HepG2 (cell line): Measurements from ENCODE around the gene PDE4D. TPM values are rescaled to one million over a fixed set of nuclear protein-coding genes. Genes with fewer than 3 reads are reported as not detected.
A peak's percentile ranks its signal among the peaks of the same experiment; 100 is the strongest.

Experiments used
- ATAC-seq: fragments of 200-7000 bp; cut with Tn5 transposase; 3 replicates; pipeline ENCODE4 v1.9.1; 2020; ENCODE audit warnings: mild to moderate bottlenecking, moderate library complexity
- BruUV-seq: library from RNA; stranded (reverse); fragments of 400-500 nt; replicated peaks from 2 replicates; lab custom pipeline; 2021; lab: Mats Ljungman, UMichigan
- CTCF ChIA-PET: fragments of 300-600 bp; formaldehyde crosslinking; extraction: SDS; loops from one replicate; lab custom pipeline; 2021; ENCODE audit warnings: low total read pairs, inconsistent platforms, low intra/inter-chr PET ratio; lab: Yijun Ruan, JAX
- POLR2A ChIA-PET: fragments of 350-600 bp; sonication (Branson Sonifier 250); formaldehyde crosslinking; loops from one replicate; lab custom pipeline; 2020; ENCODE audit warnings: antibody characterized with exemption, inconsistent platforms; lab: Yijun Ruan, JAX
- DNase-seq: peaks from one replicate; pipeline ENCODE4 v3.0.0-alpha.2; 2015; ENCODE audit warnings: low spot score
- FAIRE-seq: peaks from 3 replicates; lab custom pipeline; 2011; peaks lifted over from hg19 to GRCh38; lab: Jason Lieb, UNC
- H2AFZ ChIP-seq: one replicate; pipeline ENCODE4 v1.6.1; 2011; ENCODE audit warnings: low read length, inconsistent platforms
- H3K27ac ChIP-seq: fragments of 300-600 bp; 3 replicates; pipeline ENCODE4 v1.8.0; 2011; ENCODE audit warnings: mixed run types, mild to moderate bottlenecking, mixed read lengths, low read length, inconsistent platforms; ENCODE audit not compliant: insufficient read depth; ENCODE audit errors: extremely low read length
- H3K27me3 ChIP-seq, 2 experiments: fragments of 200-600 bp in 1 of 2; 2 replicates in 1 of 2; 3 replicates in 1 of 2; pipeline versions ENCODE4 v1.6.0 to v1.8.0; 2011; ENCODE audit warnings: low read length in 2 of 2, mild to moderate bottlenecking in 2 of 2, moderate library complexity in 2 of 2, inconsistent platforms in 1 of 2; ENCODE audit not compliant: insufficient read depth in 2 of 2, control insufficient read depth in 1 of 2
- H3K36me3 ChIP-seq, 2 experiments: fragments of 200-600 bp in 1 of 2; replicated peaks in 1 of 2; 2 replicates in 1 of 2; 3 replicates in 1 of 2; pipeline versions ENCODE4 v1.5.1 to v1.8.0; 2011; ENCODE audit warnings: low read length in 2 of 2, inconsistent platforms in 1 of 2; ENCODE audit not compliant: insufficient read depth in 2 of 2, control insufficient read depth in 1 of 2
- H3K4me1 ChIP-seq: 2 replicates; pipeline ENCODE4 v1.5.1; 2012; ENCODE audit warnings: low read length, inconsistent platforms; ENCODE audit not compliant: insufficient read depth
- H3K4me2 ChIP-seq: 2 replicates; pipeline ENCODE4 v1.6.0; 2011; ENCODE audit warnings: low read depth, low read length, inconsistent platforms
- H3K4me3 ChIP-seq, 3 experiments: fragments of 200-600 bp in 1 of 3; sonication (generic), shearing (Covaris generic) in 1 of 3; replicated peaks in 1 of 3; 2 replicates each; pipeline ENCODE4 v1.5.1; 2011 to 2016; ENCODE audit warnings: low read length in 3 of 3, inconsistent platforms in 2 of 3, low read depth in 2 of 3, mild to moderate bottlenecking in 2 of 3, control low read depth in 1 of 3, mixed read lengths in 1 of 3; ENCODE audit not compliant: insufficient read depth in 1 of 3
- H3K79me2 ChIP-seq: one replicate; pipeline ENCODE4 v1.6.1; 2011; ENCODE audit warnings: low read length, inconsistent platforms; ENCODE audit not compliant: insufficient read depth
- H3K9ac ChIP-seq: 2 replicates; pipeline ENCODE4 v1.6.0; 2011; ENCODE audit warnings: mild to moderate bottlenecking, low read depth, low read length, inconsistent platforms; ENCODE audit not compliant: insufficient read depth
- H3K9me3 ChIP-seq: 2 replicates; pipeline ENCODE4 v1.5.1; 2012; ENCODE audit warnings: mild to moderate bottlenecking, low read length
- H4K20me1 ChIP-seq: 2 replicates; pipeline ENCODE4 v1.6.0; 2011; ENCODE audit warnings: inconsistent platforms, mild to moderate bottlenecking, low read length, moderate library complexity; ENCODE audit not compliant: insufficient read depth
- AFF4 ChIP-seq: sonication (generic); formaldehyde crosslinking; IDR thresholded peaks from 2 replicates; pipeline ENCODE4 v1.4.0; 2020; ENCODE audit warnings: missing genetic modification reagents
- AGO1 ChIP-seq: fragments of 200-400 bp; formaldehyde crosslinking; IDR thresholded peaks from 2 replicates; pipeline ENCODE4 v1.6.1; 2017; ENCODE audit warnings: mild to moderate bottlenecking, low read depth, low read length, moderate library complexity; ENCODE audit not compliant: poor library complexity, severe bottlenecking
- CEBPB ChIP-seq: IDR thresholded peaks from 2 replicates; pipeline ENCODE4 v1.6.1; 2011; ENCODE audit warnings: low read depth, low read length, improper control_type of control experiment, borderline replicate concordance
- FOXA3 ChIP-seq: IDR thresholded peaks from 2 replicates; pipeline ENCODE4 v1.6.1; 2016; ENCODE audit warnings: missing genetic modification reagents, missing compliant biosample characterization
- HNRNPLL ChIP-seq: fragments of 200-400 bp; formaldehyde crosslinking; IDR thresholded peaks from 2 replicates; pipeline ENCODE4 v1.6.1; 2017; ENCODE audit warnings: mild to moderate bottlenecking, low read depth, low read length; ENCODE audit not compliant: poor library complexity, severe bottlenecking
- RFX5 ChIP-seq: IDR thresholded peaks from 2 replicates; pipeline ENCODE4 v1.6.1; 2011; ENCODE audit warnings: low read depth, low read length, improper control_type of control experiment
- SAFB2 ChIP-seq: sonication (generic); formaldehyde crosslinking; IDR thresholded peaks from 2 replicates; pipeline ENCODE4 v1.5.1; 2020; ENCODE audit warnings: missing genetic modification reagents, low read depth, mild to moderate bottlenecking, borderline replicate concordance
- SMC3 ChIP-seq: IDR thresholded peaks from 2 replicates; pipeline ENCODE4 v1.6.1; 2011; ENCODE audit warnings: low read length, improper control_type of control experiment
- STAT6 ChIP-seq: sonication (generic); formaldehyde crosslinking; IDR thresholded peaks from 2 replicates; pipeline ENCODE4 v1.4.0; 2020; ENCODE audit warnings: missing genetic modification reagents, mild to moderate bottlenecking, borderline replicate concordance
- ZNF703 ChIP-seq: sonication (generic); formaldehyde crosslinking; IDR thresholded peaks from 2 replicates; pipeline ENCODE4 v1.5.1; 2020; ENCODE audit warnings: missing genetic modification reagents, mild to moderate bottlenecking, moderate library complexity, borderline replicate concordance
- WGBS: methylation state at CpG from one replicate; pipeline ENCODE4 v1.1.6; 2017; ENCODE audit warnings: low lambda C conversion rate; 5-methylcytosine and 5-hydroxymethylcytosine counted together
- in situ Hi-C: cut with HindIII; loops from 2 replicates; pipeline ENCODE4 v1.10.0; 2017; ENCODE audit warnings: low pct_unique_long_range_greater_than_20kb; ENCODE audit not compliant: extremely low pct_ligation_motif_present
- intact Hi-C: fragments of 100-400 bp; cut with micrococcal nuclease; formaldehyde crosslinking; loops from one replicate; pipeline ENCODE4 v1.10.0; 2022; ENCODE audit not compliant: unreplicated experiment
- polyA plus RNA-seq, 8 experiments: library from polyadenylated mRNA; depleted of rRNA in 3 of 8; stranded (reverse) in 7 of 8; unstranded in 1 of 8; fragments of >200 nt; fragmentation: Illumina TruSeq in 4 of 8; extraction: Trizol in 4 of 8; gene quantifications; 2 replicates each; pipeline versions ENCODE4 v1.2.1 to v1.2.3, GENCODE V29; 2011 to 2016; ENCODE audit warnings: low read depth in 4 of 8, missing spikeins in 1 of 8, mixed read lengths in 1 of 8; ENCODE audit not compliant: insufficient read depth in 1 of 8
- total RNA-seq, 5 experiments: library from RNA; depleted of rRNA; stranded (reverse); fragments of >200 nt; fragmentation: Illumina TruSeq; extraction: Trizol; gene quantifications; 2 replicates each; pipeline ENCODE4 v1.2.3, GENCODE V29; 2016; ENCODE audit warnings: low read depth in 1 of 5

PDE4D gene
- total and polyA plus RNA-seq, 2 of the 13 experiments (the other 11 are each of a cell fraction or from before 2014, with no cell fraction given), result 7.0 to 12.2 TPM

- DNase-seq (no peak), FAIRE-seq (no peak), ATAC-seq (no peak)
- no peak overlapping the region for H3K9ac ChIP-seq
- CTCF ChIA-PET, result no interaction called here
- no TSS peak for BruUV-seq
- TF ChIP-seq CEBPB (peak; percentile 43; the same call in 1 of the 2 replicates), SAFB2 (CRISPR knock-in tag) (no peak)
- in situ Hi-C loops, result no loop called here
- POLR2A ChIA-PET, result no interaction called here
- H3K9me3 ChIP-seq, result no peaks in the 10 kb centered on the region
- WGBS, result 60% methylated on average over 3 of the region's 3 CpGs
- H3K4me2 ChIP-seq, result no peak overlapping the region
- H3K4me3 ChIP-seq, result no peak overlapping the region
- no peaks in the 10 kb centered on the region for H3K27me3 ChIP-seq
- no peak overlapping the region for H3K27ac ChIP-seq
- intact Hi-C loops, result no loop called here
- no peaks in the 10 kb centered on the region for H3K36me3 ChIP-seq
- H2AFZ ChIP-seq, result no peak overlapping the region
- H3K79me2 ChIP-seq, result no peaks in the 10 kb centered on the region
- no peaks in the 10 kb centered on the region for H4K20me1 ChIP-seq
- no peaks in the 10 kb centered on the region for H3K4me1 ChIP-seq
Observed at GRCh38 chr5:59272809-59273427, 620.6 kb downstream of the PDE4D start.

GRCh38 chr5:59268756-59269415 is 624.6 kb downstream of the PDE4D start:
- intact Hi-C loops, result no loop called here
- DNase-seq (no peak), ATAC-seq (no peak), FAIRE-seq (no peak)
- H4K20me1 ChIP-seq, result no peaks in the 10 kb centered on the region
- H3K4me3 ChIP-seq, result no peak overlapping the region
- H3K27ac ChIP-seq, result no peak overlapping the region
- in situ Hi-C loops, result no loop called here
- no TSS peak for BruUV-seq
- CTCF ChIA-PET, result no interaction called here
- WGBS, result 45% methylated on average over 4 of the region's 4 CpGs
- no peaks in the 10 kb centered on the region for H3K36me3 ChIP-seq
- H3K4me1 ChIP-seq, result peaks cover 9% of the 10 kb centered on the region; the same call in 1 of the 2 replicates
- H3K27me3 ChIP-seq, result no peaks in the 10 kb centered on the region
- no peaks in the 10 kb centered on the region for H3K79me2 ChIP-seq
- no peaks in the 10 kb centered on the region for H3K9me3 ChIP-seq
- no peak overlapping the region for H2AFZ ChIP-seq
- H3K4me2 ChIP-seq, result no peak overlapping the region
- POLR2A ChIA-PET, result no interaction called here
- H3K9ac ChIP-seq, result no peak overlapping the region
- TF ChIP-seq ZNF703 (CRISPR knock-in tag) (no peak), FOXA3 (CRISPR knock-in tag) (no peak), SMC3 (no peak), STAT6 (CRISPR knock-in tag) (no peak), HNRNPLL (no peak), RFX5 (no peak), AGO1 (no peak), AFF4 (CRISPR knock-in tag) (no peak)
